GM23338 (cell line): ENCODE results near the gene SULT1A1. TPM values are rescaled to one million over a fixed set of nuclear protein-coding genes. Genes with fewer than 3 reads are reported as not detected.
"Not testable (repeated sequence)": the region's sequence is repeated elsewhere in the genome, so short reads cannot be mapped to it uniquely, and the experiment has no call there.

Experiments used
- ATAC-seq: fragments of 200-7000 bp; cut with Tn5 transposase; 3 replicates; pipeline ENCODE4 v1.9.1; 2020
- DNase-seq: peaks from one replicate; pipeline ENCODE4 v3.0.0-alpha.2; 2015; ENCODE audit warnings: low spot score
- H2AFZ ChIP-seq: fragments of 200-600 bp; sonication (generic); 2 replicates; pipeline ENCODE4 v1.8.0; 2016; ENCODE audit warnings: antibody characterized with exemption, mild to moderate bottlenecking, moderate library complexity
- H3F3A ChIP-seq: fragments of 200-600 bp; sonication (generic); replicated peaks from 2 replicates; pipeline ENCODE4 v1.8.0; 2017; ENCODE audit warnings: antibody characterized with exemption, mixed run types, low read depth
- H3K27ac ChIP-seq: fragments of 200-600 bp; sonication (generic); 2 replicates; pipeline ENCODE4 v1.6.1; 2016; ENCODE audit warnings: low read depth
- H3K27me3 ChIP-seq: fragments of 200-600 bp; sonication (generic); 2 replicates; pipeline ENCODE4 v1.8.0; 2016; ENCODE audit warnings: mild to moderate bottlenecking, mixed run types, moderate library complexity; ENCODE audit not compliant: insufficient read depth
- H3K36me3 ChIP-seq: fragments of 200-600 bp; sonication (generic); 2 replicates; pipeline ENCODE4 v1.8.0; 2016; ENCODE audit warnings: mild to moderate bottlenecking; ENCODE audit not compliant: insufficient read depth
- H3K4me1 ChIP-seq: fragments of 200-600 bp; sonication (generic); 2 replicates; pipeline ENCODE4 v1.8.0; 2016; ENCODE audit warnings: mild to moderate bottlenecking, moderate library complexity; ENCODE audit not compliant: insufficient read depth
- H3K4me2 ChIP-seq: fragments of 200-600 bp; sonication (generic); 2 replicates; pipeline ENCODE4 v1.7.1; 2017; ENCODE audit warnings: mixed run types
- H3K4me3 ChIP-seq: fragments of 200-600 bp; sonication (generic); 2 replicates; pipeline ENCODE4 v1.6.1; 2016; ENCODE audit warnings: mixed run types
- H3K79me2 ChIP-seq: fragments of 200-600 bp; sonication (generic); replicated peaks from 2 replicates; pipeline ENCODE4 v1.8.0; 2017; ENCODE audit warnings: mild to moderate bottlenecking; ENCODE audit not compliant: insufficient read depth
- H3K9me2 ChIP-seq: fragments of 200-600 bp; sonication (generic); 2 replicates; pipeline ENCODE4 v1.8.0; 2017; ENCODE audit not compliant: insufficient read depth
- H4K20me1 ChIP-seq: fragments of 200-600 bp; sonication (generic); replicated peaks from 2 replicates; pipeline ENCODE4 v1.8.0; 2017; ENCODE audit warnings: mild to moderate bottlenecking; ENCODE audit not compliant: insufficient read depth
- H3K27ac Mint-ChIP-seq: 2 replicates; pipeline ENCODE4 v1.8.0; 2020; ENCODE audit warnings: inconsistent platforms, mild to moderate bottlenecking, moderate library complexity, mixed read lengths
- H3K27me3 Mint-ChIP-seq: 3 replicates; pipeline ENCODE4 v1.8.0; 2022; ENCODE audit warnings: low read depth, mild to moderate bottlenecking, moderate library complexity, mixed read lengths, inconsistent platforms; ENCODE audit not compliant: insufficient read depth, poor library complexity
- H3K36me3 Mint-ChIP-seq: 3 replicates; pipeline ENCODE4 v1.8.0; 2021; ENCODE audit warnings: low read depth, mild to moderate bottlenecking, inconsistent platforms, moderate library complexity, mixed read lengths
- H3K4me1 Mint-ChIP-seq: 3 replicates; pipeline ENCODE4 v1.8.0; 2020; ENCODE audit warnings: mild to moderate bottlenecking, inconsistent platforms, mixed read lengths
- H3K4me3 Mint-ChIP-seq: 3 replicates; pipeline ENCODE4 v1.8.0; 2021; ENCODE audit warnings: moderate library complexity, mild to moderate bottlenecking, inconsistent platforms, mixed read lengths
- H3K9me3 Mint-ChIP-seq: 3 replicates; pipeline ENCODE4 v1.8.0; 2020; ENCODE audit warnings: moderate library complexity, mild to moderate bottlenecking, inconsistent platforms, mixed read lengths
- CTCF ChIP-seq, 2 experiments: fragments of 200-600 bp in 1 of 2; sonication (generic) in 1 of 2; conservative IDR thresholded peaks; 2 replicates each; pipeline versions ENCODE4 v1.5.1 to v1.6.1; 2016 to 2017; ENCODE audit warnings: antibody characterized with exemption in 2 of 2, low read depth in 2 of 2, mild to moderate bottlenecking in 2 of 2, moderate library complexity in 1 of 2
- EZH2 ChIP-seq: fragments of 200-600 bp; sonication (generic); IDR thresholded peaks from one replicate; pipeline ENCODE4 v1.8.0; 2017; ENCODE audit warnings: antibody characterized with exemption, mild to moderate bottlenecking, low read depth; ENCODE audit not compliant: unreplicated experiment
- EZH2phosphoT487 ChIP-seq: fragments of 200-600 bp; sonication (generic); IDR thresholded peaks from one replicate; pipeline ENCODE4 v1.8.1; 2018; ENCODE audit warnings: antibody characterized with exemption; ENCODE audit not compliant: unreplicated experiment
- NANOG ChIP-seq: IDR thresholded peaks from 2 replicates; pipeline ENCODE4 v1.6.1; 2016; ENCODE audit warnings: antibody characterized with exemption, borderline replicate concordance
- STAT1 ChIP-seq: IDR thresholded peaks from one replicate; pipeline ENCODE4 v1.6.1; 2016; ENCODE audit warnings: antibody characterized with exemption; ENCODE audit not compliant: unreplicated experiment
- ZNF114 ChIP-seq: fragments of 250-450 bp; sonication (Bioruptor Pico); IDR thresholded peaks from 2 replicates; pipeline ENCODE4 v1.5.0; 2020; ENCODE audit warnings: mild to moderate bottlenecking, moderate library complexity
- ZNF331 ChIP-seq: fragments of 250-450 bp; sonication (Bioruptor Pico); IDR thresholded peaks from 2 replicates; pipeline ENCODE4 v1.5.0; 2020; ENCODE audit warnings: low read depth, mild to moderate bottlenecking, moderate library complexity
- ZNF462 ChIP-seq: fragments of 250-450 bp; sonication (Bioruptor Pico); IDR thresholded peaks from 2 replicates; pipeline ENCODE4 v1.5.0; 2020; ENCODE audit warnings: mild to moderate bottlenecking, moderate library complexity
- polyA plus RNA-seq: library from polyadenylated mRNA; unstranded; fragments of >200 nt; fragmentation: Nextera tagmentation; extraction: Ambion mirVana; gene quantifications from 2 replicates; pipeline ENCODE4 v1.2.1, GENCODE V29; 2016
- total RNA-seq: library from RNA; depleted of rRNA; stranded (reverse); fragments of >200 nt; shearing (Covaris generic); gene quantifications from 2 replicates; pipeline ENCODE4 v1.2.3, GENCODE V29; 2014
- TF ChIP-seq, protein P1 (sequence below): IDR thresholded peaks from 2 replicates; pipeline ENCODE4 v1.6.1; 2016; ENCODE audit warnings: antibody characterized with exemption
- TF ChIP-seq, protein P2 (sequence below): IDR thresholded peaks from one replicate; pipeline ENCODE4 v1.6.1; 2018; ENCODE audit warnings: antibody characterized with exemption; ENCODE audit not compliant: unreplicated experiment

SULT1A1 gene
- total and polyA plus RNA-seq, 2 experiments from 2014 or later, result 1.7 to 2.4 TPM

DNA sequence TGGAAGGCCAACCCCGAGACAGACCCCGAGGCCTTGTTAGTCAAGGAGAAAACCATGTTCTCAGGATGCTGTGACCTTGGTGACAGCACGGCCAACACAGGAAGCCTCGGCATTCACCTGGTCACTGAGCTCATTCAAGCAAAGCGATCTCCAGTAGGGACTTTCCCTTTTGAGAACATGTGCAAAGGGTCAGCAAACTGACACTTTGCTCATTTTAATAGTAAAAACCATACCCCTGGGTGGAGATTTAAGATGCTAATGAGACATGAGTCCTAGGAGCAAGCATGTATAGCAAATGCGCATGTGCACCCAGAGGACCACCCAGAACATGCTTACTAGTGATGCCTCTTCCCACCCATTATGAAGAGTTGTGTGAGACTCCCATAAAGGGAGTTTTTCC, 7.3 kb downstream of the SULT1A1 start:
- no peaks in the 10 kb centered on the region for H3K36me3 ChIP-seq
- ATAC-seq, result no peak
- no peak for DNase-seq
- no peaks in the 10 kb centered on the region for H3F3A ChIP-seq
- H2AFZ ChIP-seq, result no peak overlapping the region
- no peaks in the 10 kb centered on the region for H3K36me3 Mint-ChIP-seq
- H3K4me3 Mint-ChIP-seq, result no peak overlapping the region
- no peak overlapping the region for H3K4me2 ChIP-seq
- H3K79me2 ChIP-seq, result no peaks in the 10 kb centered on the region
- H3K9me3 Mint-ChIP-seq, result no peaks in the 10 kb centered on the region
- no peaks in the 10 kb centered on the region for H4K20me1 ChIP-seq
- H3K4me1 ChIP-seq, result no peaks in the 10 kb centered on the region
- H3K27me3 Mint-ChIP-seq, result peaks cover 3% of the 10 kb centered on the region
- H3K27ac Mint-ChIP-seq, result no peak overlapping the region
- no peak overlapping the region for H3K4me3 ChIP-seq
- H3K27me3 ChIP-seq, result no peaks in the 10 kb centered on the region
- no peaks in the 10 kb centered on the region for H3K9me2 ChIP-seq
- H3K4me1 Mint-ChIP-seq, result peaks cover 6% of the 10 kb centered on the region; the same call in 2 of the 3 replicates
- no peak for TF ChIP-seq STAT1
- TF ChIP-seq, protein P1, sequence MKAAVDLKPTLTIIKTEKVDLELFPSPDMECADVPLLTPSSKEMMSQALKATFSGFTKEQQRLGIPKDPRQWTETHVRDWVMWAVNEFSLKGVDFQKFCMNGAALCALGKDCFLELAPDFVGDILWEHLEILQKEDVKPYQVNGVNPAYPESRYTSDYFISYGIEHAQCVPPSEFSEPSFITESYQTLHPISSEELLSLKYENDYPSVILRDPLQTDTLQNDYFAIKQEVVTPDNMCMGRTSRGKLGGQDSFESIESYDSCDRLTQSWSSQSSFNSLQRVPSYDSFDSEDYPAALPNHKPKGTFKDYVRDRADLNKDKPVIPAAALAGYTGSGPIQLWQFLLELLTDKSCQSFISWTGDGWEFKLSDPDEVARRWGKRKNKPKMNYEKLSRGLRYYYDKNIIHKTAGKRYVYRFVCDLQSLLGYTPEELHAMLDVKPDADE, result no peak
- no peak for TF ChIP-seq EZH2
- no peak for TF ChIP-seq ZNF114 (CRISPR knock-in tag)
- no peak for TF ChIP-seq EZH2phosphoT487
- no peak for TF ChIP-seq CTCF (conservative IDR thresholded peaks at IDR 0.05; ENCODE audit: low read depth in 2 of 2)
- no peak for TF ChIP-seq ZNF331 (CRISPR knock-in tag)
- no peak for TF ChIP-seq ZNF462 (CRISPR knock-in tag)
- no peak for TF ChIP-seq NANOG
- TF ChIP-seq, protein P2, sequence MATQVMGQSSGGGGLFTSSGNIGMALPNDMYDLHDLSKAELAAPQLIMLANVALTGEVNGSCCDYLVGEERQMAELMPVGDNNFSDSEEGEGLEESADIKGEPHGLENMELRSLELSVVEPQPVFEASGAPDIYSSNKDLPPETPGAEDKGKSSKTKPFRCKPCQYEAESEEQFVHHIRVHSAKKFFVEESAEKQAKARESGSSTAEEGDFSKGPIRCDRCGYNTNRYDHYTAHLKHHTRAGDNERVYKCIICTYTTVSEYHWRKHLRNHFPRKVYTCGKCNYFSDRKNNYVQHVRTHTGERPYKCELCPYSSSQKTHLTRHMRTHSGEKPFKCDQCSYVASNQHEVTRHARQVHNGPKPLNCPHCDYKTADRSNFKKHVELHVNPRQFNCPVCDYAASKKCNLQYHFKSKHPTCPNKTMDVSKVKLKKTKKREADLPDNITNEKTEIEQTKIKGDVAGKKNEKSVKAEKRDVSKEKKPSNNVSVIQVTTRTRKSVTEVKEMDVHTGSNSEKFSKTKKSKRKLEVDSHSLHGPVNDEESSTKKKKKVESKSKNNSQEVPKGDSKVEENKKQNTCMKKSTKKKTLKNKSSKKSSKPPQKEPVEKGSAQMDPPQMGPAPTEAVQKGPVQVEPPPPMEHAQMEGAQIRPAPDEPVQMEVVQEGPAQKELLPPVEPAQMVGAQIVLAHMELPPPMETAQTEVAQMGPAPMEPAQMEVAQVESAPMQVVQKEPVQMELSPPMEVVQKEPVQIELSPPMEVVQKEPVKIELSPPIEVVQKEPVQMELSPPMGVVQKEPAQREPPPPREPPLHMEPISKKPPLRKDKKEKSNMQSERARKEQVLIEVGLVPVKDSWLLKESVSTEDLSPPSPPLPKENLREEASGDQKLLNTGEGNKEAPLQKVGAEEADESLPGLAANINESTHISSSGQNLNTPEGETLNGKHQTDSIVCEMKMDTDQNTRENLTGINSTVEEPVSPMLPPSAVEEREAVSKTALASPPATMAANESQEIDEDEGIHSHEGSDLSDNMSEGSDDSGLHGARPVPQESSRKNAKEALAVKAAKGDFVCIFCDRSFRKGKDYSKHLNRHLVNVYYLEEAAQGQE, result no peak
- H3K27ac ChIP-seq, result no peak overlapping the region

- H3K36me3 ChIP-seq, H3K4me2 ChIP-seq, H3K4me3 Mint-ChIP-seq, H3K27ac Mint-ChIP-seq, H3K27me3 ChIP-seq, H3K4me3 ChIP-seq, H3K36me3 Mint-ChIP-seq, ATAC-seq, H3K9me3 Mint-ChIP-seq, H3K79me2 ChIP-seq, H4K20me1 ChIP-seq, DNase-seq, H3K9me2 ChIP-seq, H3K27me3 Mint-ChIP-seq, H3F3A ChIP-seq, H2AFZ ChIP-seq, H3K27ac ChIP-seq, H3K4me1 ChIP-seq: not testable (repeated sequence)
- peaks cover 11% of the 10 kb centered on the region; the same call in 2 of the 3 replicates for H3K4me1 Mint-ChIP-seq
Observed at GRCh38 chr16:28602062-28602461, 7.8 kb downstream of the SULT1A1 start.
